ENCODE data around the gene OPRM1.

GRCh38 chr6:154058963-154059680, 20.1 kb downstream of the OPRM1 start:
- TF ChIP-seq EGR1 (IDR thresholded peaks at IDR 0.05; ENCODE audit: borderline replicate concordance, low read depth, low read length): no peak
- TF ChIP-seq EZH2 (IDR thresholded peaks at IDR 0.05; ENCODE audit: low read depth, low read length, severe bottlenecking): no peak
- TF ChIP-seq MAX (IDR thresholded peaks at IDR 0.05): no peak
- no peak for TF ChIP-seq CHD2 (IDR thresholded peaks at IDR 0.05; ENCODE audit: low read length)
- TF ChIP-seq GABPA (IDR thresholded peaks at IDR 0.05; ENCODE audit: borderline replicate concordance, insufficient read depth, low read length): no peak
- no peak for TF ChIP-seq CTCF (IDR thresholded peaks at IDR 0.05; ENCODE audit: control extremely low read depth in 1 of 3, insufficient read depth in 1 of 3, low read depth in 1 of 3, low read length in 3 of 3)
- TF ChIP-seq POLR2A (IDR thresholded peaks at IDR 0.05; ENCODE audit: control extremely low read depth in 1 of 2, low read depth in 2 of 2, low read length in 2 of 2): no peak

Measured in H1 (cell line).